Measurements from ENCODE around the gene GDPD1.
A peak's percentile ranks its signal among the peaks of the same experiment; 100 is the strongest.
"Not testable (repeated sequence)": the region's sequence is repeated elsewhere in the genome, so short reads cannot be mapped to it uniquely, and the experiment has no call there.

The GDPD1 gene

DNA sequence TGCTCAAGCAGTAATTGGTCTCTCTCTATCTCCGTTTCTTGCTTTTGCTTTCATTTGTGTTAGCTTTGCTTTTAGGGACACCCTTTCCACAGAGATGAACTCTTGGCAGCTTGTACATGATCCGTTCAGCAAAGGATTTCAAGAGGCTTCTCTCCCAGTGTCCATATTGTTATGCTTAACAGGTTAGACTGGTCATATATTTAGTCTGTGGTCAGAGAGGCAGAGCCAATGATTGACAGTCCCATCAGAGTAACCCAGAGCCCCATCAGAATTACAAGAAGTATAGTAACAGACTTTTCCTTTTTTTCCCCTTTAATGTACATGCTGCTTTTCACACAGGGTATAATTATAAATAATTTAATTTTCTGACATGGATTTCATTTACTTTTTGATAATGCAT, 34.4 kb downstream of the GDPD1 start:
- DNase-seq = no peak

DNA sequence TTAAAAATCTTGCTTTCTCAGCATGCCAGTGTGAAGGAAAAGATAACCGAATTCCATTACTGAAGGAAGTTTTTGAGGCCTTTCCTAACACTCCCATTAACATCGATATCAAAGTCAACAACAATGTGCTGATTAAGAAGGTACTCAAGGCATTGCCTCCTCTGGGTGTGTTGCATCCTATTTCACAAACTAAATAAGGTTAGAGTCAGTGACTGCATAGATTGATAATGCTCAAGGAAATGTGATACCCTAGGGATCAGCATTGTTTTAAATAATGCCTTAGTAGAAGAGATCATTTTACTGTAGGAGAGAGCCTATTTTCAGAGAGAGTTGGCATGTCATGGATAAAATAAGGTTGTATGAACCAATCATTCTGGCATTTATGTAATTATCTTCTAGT, 36.8 kb downstream of the GDPD1 start:
- DNase-seq = no peak

DNA sequence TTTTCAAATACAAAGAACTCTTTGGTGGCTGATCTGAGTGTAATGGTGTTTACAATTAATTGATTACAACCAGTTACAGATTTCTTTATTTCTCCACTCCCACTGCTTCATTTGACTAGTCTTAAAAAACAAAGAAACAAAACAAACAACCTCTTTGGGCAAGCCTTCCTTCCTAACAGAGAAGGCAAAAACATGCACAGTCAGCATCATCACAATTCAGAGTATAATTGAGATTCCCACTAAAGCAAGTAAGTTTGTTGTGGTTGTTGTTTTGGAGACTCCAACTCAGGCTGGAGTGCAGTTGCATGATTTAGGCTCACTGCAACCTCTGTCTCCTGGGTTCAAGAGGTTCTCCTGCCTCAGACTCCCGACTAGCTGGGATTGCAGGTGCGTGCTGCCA, 40.4 kb downstream of the GDPD1 start:
- DNase-seq = no peak

DNA sequence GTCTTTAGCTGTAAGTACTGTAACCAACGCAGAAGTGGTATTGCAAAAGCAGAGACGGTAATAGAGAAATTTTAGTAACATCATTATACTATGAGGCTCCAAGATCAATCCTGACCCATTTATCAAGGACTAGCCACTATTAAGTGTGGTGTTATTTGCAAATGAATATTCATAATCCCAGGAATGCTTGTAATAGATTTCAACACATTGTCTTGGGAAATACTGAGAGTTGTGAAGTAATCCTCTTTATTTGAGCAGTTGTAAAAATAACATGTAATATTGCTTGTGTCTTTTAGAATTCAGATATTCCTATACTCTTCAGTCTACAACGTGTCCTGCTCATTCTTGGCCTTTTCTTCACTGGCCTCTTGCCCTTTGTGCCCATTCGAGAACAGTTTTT, 46.4 kb downstream of the GDPD1 start:
- no peak for DNase-seq

DNA sequence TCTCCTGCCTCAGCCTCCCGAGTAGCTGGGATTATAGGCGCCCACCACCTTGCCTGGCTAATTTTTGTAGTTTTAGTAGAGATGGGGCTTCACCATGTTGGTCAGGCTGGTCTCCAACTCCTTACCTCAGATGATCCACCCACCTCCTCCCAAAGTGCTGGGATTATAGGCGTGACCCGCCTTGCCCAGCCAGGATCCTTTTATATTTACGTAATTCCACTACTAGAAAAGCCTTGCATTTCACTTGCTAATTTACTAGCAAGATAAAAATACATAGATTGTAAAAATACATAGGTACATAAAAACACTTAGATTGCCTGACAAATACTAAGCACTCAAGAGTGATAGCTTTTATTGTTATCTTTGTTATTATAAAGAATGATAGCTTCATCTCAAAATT, 47.5 kb downstream of the GDPD1 start:
- DNase-seq = no peak

DNA sequence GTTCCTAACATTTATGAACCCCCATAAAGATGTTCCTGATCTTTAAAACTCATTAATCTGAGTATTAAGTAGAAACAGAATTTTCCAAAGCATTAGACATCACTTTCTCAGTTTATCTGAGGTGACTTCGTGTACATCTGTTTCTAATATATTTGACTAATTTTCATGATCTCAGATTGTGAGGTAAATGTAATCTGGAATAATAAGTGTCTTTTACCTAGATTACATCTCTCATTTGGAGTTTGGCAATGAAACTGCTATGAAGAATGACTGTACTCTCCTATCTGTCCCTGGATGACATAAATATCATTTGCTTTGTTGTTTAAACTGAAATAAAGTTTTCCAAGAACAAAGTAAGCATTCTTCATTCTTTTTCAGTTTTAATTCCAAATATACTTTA, 55.3 kb downstream of the GDPD1 start:
- no peak for DNase-seq

DNA sequence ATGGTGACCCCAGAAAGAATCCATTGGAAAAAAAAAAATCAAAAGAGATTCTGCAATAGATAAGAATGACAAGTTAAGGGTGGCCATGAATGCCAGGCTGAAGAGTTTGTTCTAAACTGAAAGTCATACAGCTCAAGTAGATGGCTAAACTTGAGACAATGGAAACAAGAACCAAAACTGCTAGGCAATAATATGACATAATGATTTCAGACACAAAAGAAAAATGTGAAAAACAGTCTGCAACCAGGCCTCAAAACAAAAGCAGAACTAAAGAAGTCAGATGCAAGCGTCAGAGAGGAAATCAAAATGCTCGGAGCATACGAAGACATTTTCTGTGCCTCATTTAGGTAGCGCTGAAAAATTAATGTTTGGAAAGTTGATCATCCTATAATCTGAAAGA, 56.7 kb downstream of the GDPD1 start:
- DNase-seq = no peak

DNA sequence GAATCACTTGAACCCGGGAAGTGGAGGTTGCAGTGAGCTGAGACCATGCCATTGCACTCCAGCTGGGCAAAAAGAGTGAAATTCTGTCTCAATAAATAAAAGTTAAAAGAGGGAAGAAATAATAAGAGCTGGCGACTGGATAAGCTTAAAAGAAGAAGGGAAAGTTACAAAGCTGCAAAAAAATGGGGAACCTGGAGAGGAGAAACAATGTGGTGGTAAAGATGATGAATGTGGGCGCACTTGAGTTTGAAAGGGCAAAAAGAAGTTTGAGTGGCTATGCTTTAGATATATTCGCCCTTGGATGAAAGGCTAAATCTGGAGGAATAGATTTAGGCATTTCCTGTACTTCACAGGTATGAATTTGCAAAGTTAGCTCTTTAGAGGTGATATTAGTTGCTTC, 58.1 kb downstream of the GDPD1 start:
- DNase-seq = no peak

DNA sequence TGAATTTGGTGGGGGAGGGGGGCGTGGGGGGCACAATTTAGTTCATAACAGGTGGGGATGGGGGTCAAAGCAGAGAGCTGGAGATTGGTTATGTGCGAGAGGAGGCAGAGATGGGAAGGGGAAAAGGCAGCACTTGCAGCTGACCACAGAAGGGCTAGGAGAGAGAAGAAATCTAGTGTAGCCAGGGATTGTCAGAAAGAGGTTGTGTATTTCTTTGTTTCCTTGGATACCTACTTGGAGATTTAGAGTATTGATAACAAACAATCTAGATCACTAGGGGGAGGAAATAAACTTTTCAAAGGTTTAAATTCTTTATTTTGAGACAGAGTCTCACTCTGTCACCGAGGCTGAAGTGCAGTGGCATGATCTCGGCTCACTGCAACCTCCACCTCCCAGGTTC, 64.0 kb downstream of the GDPD1 start:
- no peak for DNase-seq

DNA sequence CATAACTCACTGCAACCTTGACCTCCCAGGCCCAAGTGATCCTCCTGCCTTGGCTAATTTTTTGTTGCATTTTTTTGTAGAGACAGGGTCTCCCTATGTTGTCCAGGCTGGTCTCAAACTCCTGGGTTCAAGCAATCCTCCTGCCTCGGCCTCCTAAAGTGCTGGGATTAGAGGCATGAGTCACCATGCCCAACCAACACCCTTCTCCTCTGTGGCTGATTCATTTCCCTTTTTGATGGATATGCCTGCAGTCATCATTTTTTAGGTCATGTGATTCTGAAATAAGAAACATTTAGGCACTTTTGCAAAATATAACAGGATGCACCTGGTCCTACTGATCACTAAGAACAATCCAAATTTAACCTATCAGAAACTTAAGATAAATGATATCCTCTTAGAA, 67.1 kb downstream of the GDPD1 start:
- DNase-seq = no peak

DNA sequence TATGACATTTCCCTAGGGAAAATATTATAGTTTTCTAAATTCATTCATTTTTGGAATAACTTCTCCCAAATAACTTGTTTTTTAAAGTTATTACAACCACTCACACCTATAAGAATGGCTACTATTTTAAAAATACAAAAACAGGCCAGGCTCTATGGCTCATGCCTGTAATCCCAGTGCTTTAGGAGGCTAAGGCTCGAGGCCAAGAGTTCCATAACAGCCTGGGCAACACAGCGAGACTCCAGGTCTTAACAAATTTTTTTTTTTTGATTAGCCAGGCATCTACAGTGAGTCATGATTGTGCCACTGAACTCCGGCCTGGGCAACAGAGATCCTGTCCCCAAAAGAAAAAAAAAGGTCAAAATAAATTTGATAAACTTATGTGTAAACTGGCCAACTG, 67.6 kb downstream of the GDPD1 start:
- DNase-seq = no peak

DNA sequence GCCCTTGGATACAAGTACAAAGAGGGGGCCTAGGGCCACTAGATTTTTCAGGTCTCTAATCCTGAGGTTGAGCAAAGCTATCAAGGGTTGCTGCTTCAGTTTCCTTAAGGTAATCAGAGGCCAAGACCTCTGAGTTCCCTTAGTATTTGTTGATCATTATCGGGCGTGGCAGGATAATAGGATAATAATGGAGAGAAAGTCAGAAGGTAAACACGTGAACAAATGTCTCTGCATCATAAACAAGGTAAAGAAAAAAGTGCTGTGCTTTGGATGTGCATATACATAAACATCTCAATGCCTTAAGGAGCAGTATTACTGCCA, 69.6 kb downstream of the GDPD1 start:
- DNase-seq = no peak

DNA sequence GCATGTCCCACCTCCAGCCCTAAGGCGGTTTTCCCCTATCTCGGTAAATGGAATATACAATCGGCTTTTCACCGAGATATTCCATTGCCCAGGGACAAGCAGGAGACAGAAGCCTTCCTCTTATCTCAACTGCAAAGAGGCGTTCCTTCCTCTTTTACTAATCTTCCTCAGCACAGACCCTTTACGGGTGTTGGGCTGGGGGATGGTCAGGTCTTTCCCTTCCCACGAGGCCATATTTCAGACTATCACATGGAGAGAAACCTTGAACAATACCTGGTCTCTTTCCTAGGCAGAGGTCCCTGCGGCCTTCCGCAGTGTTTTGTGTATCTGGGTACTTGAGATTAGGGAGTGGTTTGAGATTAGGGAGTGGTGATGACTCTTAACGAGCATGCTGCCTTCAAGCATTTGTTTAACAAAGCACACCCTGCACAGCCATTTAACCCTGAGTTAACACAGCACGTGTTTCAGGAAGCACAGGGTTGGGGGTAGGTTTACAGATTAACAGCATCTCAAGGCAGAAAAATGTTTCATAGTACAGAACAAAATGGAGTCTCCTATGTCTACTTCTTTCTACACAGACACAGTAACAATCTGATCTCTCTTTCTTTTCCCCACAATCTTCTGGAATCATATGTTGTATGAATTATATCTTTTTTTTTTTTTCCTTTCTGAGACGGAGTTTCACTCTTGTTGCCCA, 70.1 kb downstream of the GDPD1 start:
- not testable (repeated sequence) for DNase-seq

DNA sequence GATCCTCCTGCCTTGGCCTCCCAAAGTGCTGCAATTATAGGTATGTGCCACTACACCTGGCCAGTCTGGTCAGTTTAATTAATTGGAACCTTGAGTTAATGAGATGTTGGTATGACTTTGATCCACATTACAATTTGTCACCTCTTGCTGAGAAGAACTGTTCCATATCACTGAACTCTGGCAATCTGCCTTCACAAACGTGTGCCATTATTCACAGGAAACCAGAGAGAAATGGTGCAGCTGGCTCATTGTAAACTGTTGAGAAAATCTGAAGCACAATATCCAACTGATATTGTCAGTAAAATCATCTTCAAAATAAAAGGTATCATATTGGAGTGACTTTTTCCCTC, 71.8 kb downstream of the GDPD1 start:
- DNase-seq = no peak

DNA sequence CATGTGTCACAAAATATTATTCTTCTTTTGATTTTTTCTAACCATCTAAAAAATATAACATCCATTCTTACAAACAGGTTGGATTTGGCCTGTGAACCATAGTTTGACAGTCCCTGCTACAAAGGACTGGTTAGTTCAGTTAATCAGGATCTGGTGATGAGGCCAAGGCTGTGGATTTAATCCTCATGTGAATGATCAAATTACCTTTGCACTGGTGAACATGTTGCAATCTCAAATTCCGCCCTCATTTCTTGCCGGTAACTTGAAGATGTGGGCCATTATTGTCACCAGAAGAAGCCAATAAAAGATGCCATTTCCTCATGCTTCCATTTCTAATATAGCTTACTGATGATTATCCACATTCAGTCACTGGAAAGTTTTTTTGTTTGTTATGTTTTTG, 75.9 kb downstream of the GDPD1 start:
- DNase-seq = no peak

DNA sequence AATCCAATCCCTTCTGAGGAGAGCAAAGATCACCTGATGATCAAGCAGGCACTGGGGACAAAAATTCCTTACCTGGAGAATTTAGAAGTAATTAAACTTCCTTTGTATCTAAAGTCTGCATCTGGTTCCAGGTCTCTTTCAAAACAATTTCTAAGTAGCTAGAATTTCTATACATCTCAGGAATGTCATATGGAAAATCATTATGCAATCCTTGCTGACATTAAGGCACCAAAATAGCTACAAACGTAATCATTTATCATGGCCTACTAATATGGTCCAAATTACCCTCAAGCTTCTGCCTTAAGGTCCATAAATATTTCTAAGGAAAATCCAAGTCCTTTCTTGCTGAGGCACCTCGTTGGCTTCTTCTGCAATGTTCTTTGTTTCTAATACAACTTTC, 78.2 kb downstream of the GDPD1 start:
- no peak for DNase-seq

DNA sequence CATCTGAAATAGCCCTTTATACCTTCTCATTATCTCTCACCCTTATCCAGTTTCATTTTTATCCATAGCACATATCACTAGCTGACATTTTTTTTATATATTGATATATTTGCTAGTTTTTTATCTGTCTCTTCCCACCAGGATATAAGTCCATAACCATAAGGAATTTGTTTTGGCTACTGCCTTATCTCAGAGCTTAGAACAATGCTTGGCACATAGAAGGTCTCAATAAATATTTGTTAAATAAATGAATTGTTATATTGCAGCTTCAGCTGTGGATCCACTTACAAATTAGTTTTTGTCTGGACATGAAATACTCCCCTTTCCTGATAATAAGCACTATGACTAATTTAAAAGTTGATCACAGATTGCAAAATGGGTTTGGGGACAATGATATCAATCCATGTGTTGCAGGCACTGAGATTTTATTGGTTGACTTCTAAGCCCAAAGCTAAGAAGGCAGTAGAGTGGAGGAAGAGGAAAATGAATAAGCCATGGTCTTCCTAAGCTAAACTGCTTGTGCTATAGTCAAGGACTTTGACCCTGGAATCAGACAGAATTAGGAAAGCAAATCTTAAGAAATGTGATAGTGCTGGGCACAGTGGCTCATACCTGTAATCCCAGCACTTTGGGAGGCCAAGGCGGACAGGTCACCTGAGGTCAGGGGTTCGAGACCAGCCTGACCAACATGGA, 79.2 kb downstream of the GDPD1 start:
- no peak for DNase-seq

DNA sequence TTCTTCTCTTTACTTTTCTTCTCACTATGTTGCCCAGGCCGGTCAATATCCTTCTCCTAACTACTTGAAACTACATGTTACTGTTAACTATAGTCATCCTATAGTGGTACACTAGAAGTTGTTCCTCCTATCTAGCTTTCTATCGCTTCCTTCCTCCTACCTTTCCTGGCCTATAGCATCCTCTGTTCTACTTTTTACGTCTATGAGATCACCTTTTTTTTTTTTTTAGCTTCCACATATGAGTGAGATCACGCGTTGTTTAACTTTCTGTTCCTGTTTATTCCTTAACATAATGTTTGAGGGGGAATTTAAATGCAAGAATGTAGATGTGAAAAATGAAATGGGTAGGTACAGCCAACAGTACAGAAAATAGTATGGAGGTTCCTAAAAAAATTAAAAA, 80.6 kb downstream of the GDPD1 start:
- DNase-seq = no peak

DNA sequence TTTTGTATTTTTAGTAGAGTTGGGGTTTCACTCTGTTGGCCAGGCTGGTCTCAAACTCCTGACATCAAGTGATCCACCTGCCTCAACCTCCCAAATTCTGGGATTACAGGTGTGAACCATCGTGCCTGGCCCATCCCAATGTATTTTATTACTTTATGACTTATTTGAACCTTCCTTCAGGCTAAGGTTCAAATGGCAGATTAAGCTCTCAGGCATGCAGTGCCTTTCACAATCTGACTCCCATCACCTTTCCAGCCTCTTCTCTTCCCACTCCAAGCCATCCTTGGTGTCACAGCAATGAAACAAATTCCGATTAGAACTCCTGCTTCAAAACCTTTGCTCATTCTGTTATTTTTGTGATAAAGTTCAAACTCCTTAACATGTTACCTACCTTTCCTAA, 84.5 kb downstream of the GDPD1 start:
- DNase-seq = no peak

DNA sequence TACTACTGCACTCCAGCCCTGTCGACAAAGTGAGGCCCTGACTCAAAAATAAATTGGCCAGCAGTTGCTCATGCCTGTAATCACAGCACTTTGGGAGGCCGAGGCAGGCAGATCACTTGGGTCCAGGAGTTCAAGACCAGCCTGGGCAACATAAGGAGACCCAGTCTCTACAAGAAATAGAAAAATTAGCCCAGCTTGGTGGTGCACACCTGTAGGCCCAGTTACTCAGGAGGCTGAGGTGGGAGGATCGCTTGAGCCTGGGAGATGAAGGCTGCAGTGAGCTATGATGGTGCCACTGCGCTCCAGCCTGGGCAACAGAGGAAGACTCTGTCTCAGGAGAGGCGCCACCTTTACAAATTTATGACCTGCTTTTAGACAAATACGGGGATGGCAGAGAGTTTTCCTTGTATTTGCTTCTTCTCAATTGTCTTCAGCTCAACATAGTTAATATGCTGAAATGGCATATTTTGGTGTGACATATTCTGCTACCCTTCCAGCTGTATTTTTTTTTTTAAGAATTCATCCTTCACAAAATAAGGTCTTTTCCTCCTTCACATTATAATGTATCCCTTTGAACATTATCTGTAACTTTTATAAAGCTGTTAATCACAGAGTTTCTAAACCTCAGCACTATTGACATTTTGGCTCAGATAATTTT, 90.1 kb downstream of the GDPD1 start:
- DNase-seq = no peak

DNA sequence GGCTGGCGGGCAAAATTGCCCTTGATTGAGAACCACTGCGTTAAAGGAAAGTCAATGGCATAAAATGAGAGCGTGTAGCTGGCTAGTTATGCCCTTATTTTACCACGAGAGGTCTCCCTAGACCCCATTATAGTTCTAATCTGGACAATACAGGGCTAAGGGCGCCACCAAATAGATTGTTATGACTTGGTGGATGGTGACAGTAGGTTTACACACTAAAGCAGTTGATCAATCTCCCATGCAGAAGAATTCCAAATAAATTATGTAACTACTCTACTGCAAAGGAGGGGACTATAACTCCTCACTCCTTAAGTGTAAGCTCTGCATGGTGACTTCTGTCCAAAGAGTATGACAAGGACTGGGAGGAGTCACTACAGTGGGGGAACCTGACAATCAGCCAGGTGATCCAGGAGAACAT, 90.7 kb downstream of the GDPD1 start:
- DNase-seq = peak; percentile 16

DNA sequence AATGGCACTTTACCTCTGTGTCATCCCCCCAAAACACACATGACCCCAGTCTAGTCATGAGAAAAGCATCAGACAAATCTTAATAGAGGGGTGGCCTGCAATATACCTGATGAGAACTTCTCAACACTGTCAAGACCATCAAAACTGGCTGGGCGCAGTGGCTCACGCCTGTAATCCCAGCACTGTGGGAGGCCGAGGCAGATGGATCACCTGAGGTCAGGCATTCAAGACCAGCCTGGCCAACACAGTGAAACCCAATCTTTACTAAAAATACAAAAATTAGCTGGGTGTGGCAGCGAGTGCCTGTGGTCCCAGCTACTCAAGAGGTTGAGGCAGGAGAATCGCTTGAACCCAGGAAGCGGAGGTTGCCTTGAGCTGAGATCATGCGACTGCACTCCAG, 91.2 kb downstream of the GDPD1 start:
- DNase-seq = not testable (repeated sequence)

DNA sequence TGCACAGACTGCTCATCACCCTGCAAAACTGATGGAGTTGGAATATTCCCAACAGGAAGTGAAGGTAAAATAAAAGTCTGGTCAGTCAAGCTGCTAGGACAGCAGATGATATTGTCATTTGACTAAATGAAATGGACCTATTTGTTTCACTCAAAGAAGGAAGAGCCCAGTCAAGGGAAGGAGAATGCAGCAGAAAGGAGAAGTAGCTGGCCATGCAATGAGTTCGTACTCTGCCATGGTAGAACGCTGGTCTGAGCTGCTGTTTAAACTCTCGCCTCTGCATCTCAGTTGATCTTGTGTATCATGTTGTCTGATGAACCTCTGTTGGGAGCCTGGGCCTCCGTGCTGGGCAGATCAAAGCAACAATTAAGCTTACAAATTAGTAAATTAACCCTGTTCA, 95.6 kb downstream of the GDPD1 start:
- DNase-seq = no peak

All from stimulated activated CD4-positive, alpha-beta T cell treated with anti-CD3 and anti-CD28 coated beads, Interleukin-12 subunit alpha, Interleukin-12 subunit beta, amount 100 ng/mL, for 4 hours (primary cell).